Hepatocyte (in vitro differentiated cells): ENCODE results near the gene C5orf47. TPM values are rescaled to one million over a fixed set of nuclear protein-coding genes. Genes with fewer than 3 reads are reported as not detected.
A peak's percentile ranks its signal among the peaks of the same experiment; 100 is the strongest.

Experiments
- DNase-seq: peaks from one replicate; pipeline ENCODE4 v3.0.0-alpha.2; 2016; ENCODE audit warnings: low spot score
- H2AFZ ChIP-seq: fragments of 200-600 bp; sonication (generic); 2 replicates; pipeline ENCODE4 v1.6.0; 2016; ENCODE audit warnings: antibody characterized with exemption, mild to moderate bottlenecking
- H3K27ac ChIP-seq: fragments of 200-600 bp; sonication (generic); 2 replicates; pipeline ENCODE4 v1.5.1; 2016; ENCODE audit warnings: mild to moderate bottlenecking
- H3K27me3 ChIP-seq: fragments of 200-600 bp; sonication (generic); 2 replicates; pipeline ENCODE4 v1.6.1; 2016
- H3K36me3 ChIP-seq: fragments of 200-600 bp; sonication (generic); replicated peaks from 2 replicates; pipeline ENCODE4 v1.5.1; 2016; ENCODE audit warnings: low read depth; ENCODE audit not compliant: insufficient read depth
- H3K4me1 ChIP-seq: fragments of 200-600 bp; sonication (generic); 2 replicates; pipeline ENCODE4 v1.5.1; 2016; ENCODE audit warnings: mild to moderate bottlenecking, moderate library complexity; ENCODE audit not compliant: insufficient read depth
- H3K4me2 ChIP-seq: fragments of 200-600 bp; sonication (generic); 2 replicates; pipeline ENCODE4 v1.6.0; 2016
- H3K4me3 ChIP-seq: fragments of 200-600 bp; sonication (generic); 2 replicates; pipeline ENCODE4 v1.5.1; 2016; ENCODE audit warnings: mild to moderate bottlenecking
- H3K79me2 ChIP-seq: fragments of 200-600 bp; sonication (generic); 2 replicates; pipeline ENCODE4 v1.6.0; 2017; ENCODE audit warnings: mild to moderate bottlenecking
- H3K9me2 ChIP-seq: fragments of 200-600 bp; sonication (generic); replicated peaks from 2 replicates; pipeline ENCODE4 v1.6.0; 2017; ENCODE audit warnings: mild to moderate bottlenecking; ENCODE audit not compliant: insufficient read depth
- H3K9me3 ChIP-seq: fragments of 200-600 bp; sonication (generic); 2 replicates; pipeline ENCODE4 v1.5.1; 2016; ENCODE audit warnings: low read depth, mild to moderate bottlenecking
- H4K20me1 ChIP-seq: fragments of 200-600 bp; sonication (generic); 2 replicates; pipeline ENCODE4 v1.6.0; 2016; ENCODE audit warnings: mild to moderate bottlenecking; ENCODE audit not compliant: insufficient read depth, poor library complexity, severe bottlenecking
- EZH2 ChIP-seq: fragments of 200-600 bp; sonication (generic); IDR thresholded peaks from 2 replicates; pipeline ENCODE4 v1.6.1; 2016; ENCODE audit warnings: antibody characterized with exemption, mild to moderate bottlenecking, borderline replicate concordance
- EZH2phosphoT487 ChIP-seq: fragments of 200-600 bp; sonication (generic); IDR thresholded peaks from one replicate; pipeline ENCODE4 v1.6.1; 2018; ENCODE audit warnings: antibody characterized with exemption, mild to moderate bottlenecking, low read depth, moderate library complexity; ENCODE audit not compliant: unreplicated experiment, severe bottlenecking
- WGBS: methylation state at CpG from one replicate; pipeline ENCODE4 v1.1.6; 2016; ENCODE audit warnings: low lambda C conversion rate; ENCODE audit errors: missing lambda C conversion rate; 5-methylcytosine and 5-hydroxymethylcytosine counted together
- polyA plus RNA-seq: library from polyadenylated mRNA; unstranded; fragments of >200 nt; fragmentation: Nextera tagmentation; extraction: Ambion mirVana; gene quantifications from 2 replicates; pipeline ENCODE4 v1.2.1, GENCODE V29; 2016
- total RNA-seq: library from RNA; depleted of rRNA; stranded (reverse); fragments of >200 nt; gene quantifications from 2 replicates; pipeline ENCODE4 v1.2.3, GENCODE V29; 2014
- TF ChIP-seq, protein P1 (sequence below): fragments of 200-600 bp; sonication (generic); IDR thresholded peaks from 2 replicates; pipeline ENCODE4 v1.5.1; 2016; ENCODE audit warnings: antibody characterized with exemption, mild to moderate bottlenecking; ENCODE audit not compliant: poor library complexity

C5orf47 gene
- total and polyA plus RNA-seq, 2 experiments from 2014 or later, result 0.07 to 0.28 TPM

DNA sequence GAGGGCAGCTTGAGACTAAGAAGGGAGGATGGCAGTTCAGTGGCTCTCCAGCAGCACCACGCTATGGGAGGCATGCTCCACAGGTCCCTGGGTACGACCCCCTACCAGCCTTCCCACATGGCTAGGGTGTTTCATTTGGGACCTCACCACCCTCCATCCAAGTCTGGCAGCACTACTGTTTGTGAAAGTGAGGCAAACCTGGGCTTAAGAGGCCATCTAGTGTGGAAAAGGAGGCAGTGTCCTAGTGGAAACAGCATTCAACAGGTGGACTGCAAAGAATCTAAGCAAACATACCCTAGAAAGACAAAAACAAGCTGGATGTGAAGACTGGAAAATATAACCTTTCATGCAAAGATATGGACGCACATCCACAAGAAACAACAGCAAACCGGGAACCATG lies 4.8 kb upstream of the C5orf47 start:
- peak; percentile 45 for DNase-seq
- no peak overlapping the region for H3K4me3 ChIP-seq
- TF ChIP-seq EZH2phosphoT487 (no peak), EZH2 (no peak)
- TF ChIP-seq, protein P1, sequence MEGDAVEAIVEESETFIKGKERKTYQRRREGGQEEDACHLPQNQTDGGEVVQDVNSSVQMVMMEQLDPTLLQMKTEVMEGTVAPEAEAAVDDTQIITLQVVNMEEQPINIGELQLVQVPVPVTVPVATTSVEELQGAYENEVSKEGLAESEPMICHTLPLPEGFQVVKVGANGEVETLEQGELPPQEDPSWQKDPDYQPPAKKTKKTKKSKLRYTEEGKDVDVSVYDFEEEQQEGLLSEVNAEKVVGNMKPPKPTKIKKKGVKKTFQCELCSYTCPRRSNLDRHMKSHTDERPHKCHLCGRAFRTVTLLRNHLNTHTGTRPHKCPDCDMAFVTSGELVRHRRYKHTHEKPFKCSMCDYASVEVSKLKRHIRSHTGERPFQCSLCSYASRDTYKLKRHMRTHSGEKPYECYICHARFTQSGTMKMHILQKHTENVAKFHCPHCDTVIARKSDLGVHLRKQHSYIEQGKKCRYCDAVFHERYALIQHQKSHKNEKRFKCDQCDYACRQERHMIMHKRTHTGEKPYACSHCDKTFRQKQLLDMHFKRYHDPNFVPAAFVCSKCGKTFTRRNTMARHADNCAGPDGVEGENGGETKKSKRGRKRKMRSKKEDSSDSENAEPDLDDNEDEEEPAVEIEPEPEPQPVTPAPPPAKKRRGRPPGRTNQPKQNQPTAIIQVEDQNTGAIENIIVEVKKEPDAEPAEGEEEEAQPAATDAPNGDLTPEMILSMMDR, result peak; percentile 51
- no peaks in the 10 kb centered on the region for H3K27me3 ChIP-seq
- no peak overlapping the region for H3K27ac ChIP-seq
- no peak overlapping the region for H2AFZ ChIP-seq
- no peaks in the 10 kb centered on the region for H3K9me3 ChIP-seq
- no peaks in the 10 kb centered on the region for H3K79me2 ChIP-seq
- no peaks in the 10 kb centered on the region for H3K4me1 ChIP-seq
- WGBS, result 40% methylated on average over 4 of the region's 4 CpGs
- no peak overlapping the region for H3K4me2 ChIP-seq
- no peaks in the 10 kb centered on the region for H3K9me2 ChIP-seq
- H3K36me3 ChIP-seq, result no peaks in the 10 kb centered on the region
- no peaks in the 10 kb centered on the region for H4K20me1 ChIP-seq

DNA sequence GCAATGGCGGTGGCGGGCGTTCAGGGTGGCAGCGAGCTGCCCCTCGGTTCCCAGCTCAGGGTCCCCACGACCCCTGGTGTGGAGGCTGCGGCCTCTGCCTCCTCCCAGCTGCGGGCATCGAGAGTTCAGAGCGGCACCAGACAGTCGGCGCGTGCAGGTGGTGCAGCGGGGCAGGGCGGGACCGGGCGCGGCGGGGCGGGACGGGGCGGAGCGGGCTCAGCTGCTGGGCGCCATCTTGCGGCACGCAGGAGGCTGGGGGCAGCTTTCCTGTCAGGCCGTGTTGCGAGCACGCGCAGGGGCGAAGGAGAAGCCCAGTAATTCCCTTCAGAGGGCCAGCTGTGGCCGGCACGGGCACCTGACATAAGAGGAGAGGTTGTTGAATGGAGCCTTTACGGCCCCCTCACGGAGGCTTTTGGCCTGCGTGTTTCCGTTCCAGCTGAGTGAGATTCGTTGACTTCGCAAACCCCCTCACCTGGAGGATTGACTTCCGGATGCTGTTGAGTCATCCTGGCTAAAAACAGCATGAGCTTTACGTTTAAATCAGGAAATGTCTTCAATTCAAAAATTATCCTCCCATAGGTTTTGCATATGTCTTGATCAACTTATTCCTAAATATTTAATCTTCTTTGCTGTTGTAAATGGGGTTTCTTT lies 587 bp downstream of the C5orf47 start:
- Histone ChIP-seq H3K36me3 (no peaks in the 10 kb centered on the region), H3K4me1 (no peaks in the 10 kb centered on the region), H3K9me3 (no peaks in the 10 kb centered on the region), H3K79me2 (no peaks in the 10 kb centered on the region), H2AFZ (no peak overlapping the region), H4K20me1 (no peaks in the 10 kb centered on the region), H3K27me3 (no peaks in the 10 kb centered on the region), H3K4me3 (no peak overlapping the region), H3K9me2 (no peaks in the 10 kb centered on the region), H3K27ac (no peak overlapping the region), H3K4me2 (no peak overlapping the region)
- WGBS, result 96% methylated on average over 27 of the region's 41 CpGs
- DNase-seq, result no peak
- no peak for TF ChIP-seq EZH2
- TF ChIP-seq EZH2phosphoT487, result no peak
- TF ChIP-seq, protein P1, result no peak

DNA sequence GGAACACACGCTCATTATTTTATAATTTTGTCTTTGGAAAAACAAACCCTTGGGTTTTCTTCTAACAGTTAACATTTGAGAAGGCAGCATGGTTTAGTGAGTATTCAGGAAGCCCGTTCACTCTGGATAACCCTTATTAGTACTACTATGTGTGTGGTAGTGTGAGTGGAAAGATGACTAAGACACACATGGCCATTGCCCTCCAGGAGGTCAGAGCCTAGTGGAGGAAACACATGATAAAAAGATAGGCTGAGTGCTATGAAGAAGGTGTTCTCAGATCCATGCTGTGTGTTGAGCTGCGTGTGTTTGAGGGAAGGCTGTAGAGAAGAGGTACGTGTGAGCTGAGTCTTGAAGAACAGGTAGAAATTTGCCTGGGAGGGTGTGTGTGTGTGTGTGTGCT lies 8.4 kb downstream of the C5orf47 start:
- Histone ChIP-seq H3K27me3 (peaks cover 15% of the 10 kb centered on the region), H3K36me3 (no peaks in the 10 kb centered on the region), H3K9me2 (no peaks in the 10 kb centered on the region), H3K4me1 (no peaks in the 10 kb centered on the region), H3K9me3 (no peaks in the 10 kb centered on the region), H3K27ac (no peak overlapping the region), H2AFZ (no peak overlapping the region), H3K4me2 (no peak overlapping the region), H3K4me3 (no peak overlapping the region), H3K79me2 (no peaks in the 10 kb centered on the region), H4K20me1 (no peaks in the 10 kb centered on the region)
- DNase-seq, result no peak
- TF ChIP-seq, protein P1, result no peak
- no peak for TF ChIP-seq EZH2
- TF ChIP-seq EZH2phosphoT487, result no peak
- WGBS, result 82% methylated on average over 4 of the region's 4 CpGs
